ENCODE data around the gene ADARB1. TPM values are rescaled to one million over a fixed set of nuclear protein-coding genes. Genes with fewer than 3 reads are reported as not detected.

ADARB1 gene
- total and polyA plus RNA-seq, 2 of the 4 experiments (the other 2 are of a cell fraction): 39.8 to 47.3 TPM

DNA sequence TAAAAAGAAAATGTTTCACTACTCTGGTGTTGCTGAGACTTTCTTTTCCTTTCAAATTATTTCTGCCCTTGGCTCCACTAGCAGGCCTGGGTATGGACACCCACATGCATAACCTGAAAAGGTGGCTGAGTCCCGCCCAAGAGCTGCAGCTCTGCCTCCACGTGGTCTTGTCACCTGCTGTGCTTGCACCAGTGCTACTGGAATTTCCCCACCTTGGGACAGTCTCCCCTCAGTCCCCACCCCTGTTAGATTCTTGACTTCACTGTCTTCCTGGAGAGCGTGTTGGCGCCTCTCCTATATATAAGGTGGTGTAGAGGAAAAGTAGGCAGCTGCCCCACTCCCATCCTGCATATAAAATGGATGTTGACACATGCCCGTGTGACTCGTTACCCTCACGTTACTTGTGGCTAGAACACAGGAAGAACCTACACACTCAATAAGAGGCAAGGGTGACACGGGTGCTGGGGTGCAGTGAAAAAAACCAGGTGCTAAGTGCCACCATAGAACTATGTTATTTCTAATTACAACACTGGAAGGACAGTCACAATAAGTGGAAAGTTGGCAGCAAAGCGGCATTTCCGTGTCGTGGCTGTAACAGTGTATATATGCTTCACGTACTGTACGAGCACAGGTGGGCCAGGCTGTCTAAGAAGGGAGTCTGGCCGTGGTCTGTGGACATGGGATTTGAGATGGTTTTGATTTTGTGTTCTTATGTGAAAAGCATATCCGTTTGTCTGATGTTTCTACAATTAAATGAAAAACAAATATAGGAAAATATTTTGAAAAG, 152.4 kb downstream of the ADARB1 start:
- Histone ChIP-seq H3K4me2 (ENCODE audit: low read depth, low read length) (no peak overlapping the region), H2AFZ (replicated peaks; ENCODE audit: low read length, poor library complexity) (no peak overlapping the region), H3K27me3 (ENCODE audit: control insufficient read depth, insufficient read depth, low read length) (no peaks in the 10 kb centered on the region), H2BK20ac (ENCODE audit: low read depth, low read length) (no peak overlapping the region), H3K36me3 (ENCODE audit: control insufficient read depth, insufficient read depth, low read length) (peaks cover 28% of the 10 kb centered on the region), H3K9me1 (ENCODE audit: insufficient read depth, low read length) (peaks cover 23% of the 10 kb centered on the region), H3K4me1 (ENCODE audit: control insufficient read depth, insufficient read depth, low read length) (peaks cover 23% of the 10 kb centered on the region), H2AK5ac (ENCODE audit: low read depth, low read length) (peak overlapping the region; percentile 52), H4K20me1 (ENCODE audit: insufficient read depth, low read length) (peaks cover 41% of the 10 kb centered on the region), H4K8ac (ENCODE audit: low read depth in 2 of 2, low read length in 2 of 2) (0 out of 4 replicates have a peak overlapping the region, but pooled peaks of 1 of the 2 experiments have one; percentile 5), H3K27ac (ENCODE audit: insufficient read depth, low read length) (no peak overlapping the region), H4K91ac (ENCODE audit: insufficient read depth, low read depth, low read length) (no peak overlapping the region), H3K4me3 (ENCODE audit: insufficient read depth, low read depth, low read length) (no peak overlapping the region), H3K18ac (ENCODE audit: low read depth, low read length) (no peak overlapping the region), H3K56ac (ENCODE audit: extremely low read depth, insufficient read depth, low read length) (no peak overlapping the region), H4K5ac (ENCODE audit: low read depth, low read length) (no peak overlapping the region), H3K9me3 (ENCODE audit: control insufficient read depth, insufficient read depth, low read length) (no peaks in the 10 kb centered on the region), H2BK5ac (ENCODE audit: low read depth, low read length, poor library complexity, severe bottlenecking) (no peak overlapping the region), H3K14ac (replicated peaks; ENCODE audit: low read depth, low read length) (peak overlapping the region; percentile 11; the same call in 1 of the 2 replicates), H2BK120ac (ENCODE audit: low read depth, low read length) (no peak overlapping the region), H3K4ac (ENCODE audit: low read depth, low read length) (0 out of 2 replicates have a peak overlapping the region, but pooled peaks have one; percentile 8), H2AK9ac (replicated peaks; ENCODE audit: low read depth, low read length, poor library complexity) (no peak overlapping the region), H3K23ac (ENCODE audit: low read depth, low read length) (no peak overlapping the region), H2BK15ac (ENCODE audit: low read depth, low read length) (peak overlapping the region; percentile 45; the same call in 1 of the 3 replicates), H3K9ac (ENCODE audit: low read depth, low read length) (no peak overlapping the region), H3K79me1 (ENCODE audit: low read depth in 1 of 2, low read length in 2 of 2) (0 out of 4 replicates have a peak, but pooled peaks cover 0 to 8% of the 10 kb centered on the region in 2 experiments)
- ATAC-seq (ENCODE audit: low read depth) (no peak), DNase-seq (peak; percentile 44)
- ChIA-PET POLR2A (ENCODE audit: unreplicated experiment) (interaction anchor here (0.6 kb wide), 1 partner anchor 70 kb away, joined by 3 read pairs; no protein-coding TSS in a partner anchor), CTCF (interaction anchor here (1.3 kb wide), 1 partner anchor 86 kb away, joined by 3 read pairs; no protein-coding TSS in a partner anchor)
- dilution Hi-C loops (cut with HindIII; ENCODE audit: low sequenced_read_pairs, unreplicated experiment): no loop called here
- 93% methylated on average over 3 of the region's 15 CpGs; no CpG with 5 or more reads in 1 of the 2 experiments for WGBS, 2 experiments (ENCODE audit: extremely low coverage in 2 of 2, insufficient read length in 1 of 2)
- in situ Hi-C loops (cut with MboI; ENCODE audit: low sequenced_read_pairs): no loop called here
- TF ChIP-seq, protein P1, sequence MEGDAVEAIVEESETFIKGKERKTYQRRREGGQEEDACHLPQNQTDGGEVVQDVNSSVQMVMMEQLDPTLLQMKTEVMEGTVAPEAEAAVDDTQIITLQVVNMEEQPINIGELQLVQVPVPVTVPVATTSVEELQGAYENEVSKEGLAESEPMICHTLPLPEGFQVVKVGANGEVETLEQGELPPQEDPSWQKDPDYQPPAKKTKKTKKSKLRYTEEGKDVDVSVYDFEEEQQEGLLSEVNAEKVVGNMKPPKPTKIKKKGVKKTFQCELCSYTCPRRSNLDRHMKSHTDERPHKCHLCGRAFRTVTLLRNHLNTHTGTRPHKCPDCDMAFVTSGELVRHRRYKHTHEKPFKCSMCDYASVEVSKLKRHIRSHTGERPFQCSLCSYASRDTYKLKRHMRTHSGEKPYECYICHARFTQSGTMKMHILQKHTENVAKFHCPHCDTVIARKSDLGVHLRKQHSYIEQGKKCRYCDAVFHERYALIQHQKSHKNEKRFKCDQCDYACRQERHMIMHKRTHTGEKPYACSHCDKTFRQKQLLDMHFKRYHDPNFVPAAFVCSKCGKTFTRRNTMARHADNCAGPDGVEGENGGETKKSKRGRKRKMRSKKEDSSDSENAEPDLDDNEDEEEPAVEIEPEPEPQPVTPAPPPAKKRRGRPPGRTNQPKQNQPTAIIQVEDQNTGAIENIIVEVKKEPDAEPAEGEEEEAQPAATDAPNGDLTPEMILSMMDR (conservative IDR thresholded peaks at IDR 0.05; ENCODE audit: low read depth, low read length): no peak
- TF ChIP-seq RAD21 (IDR thresholded peaks at IDR 0.05; ENCODE audit: low read length) (no peak), RFX5 (IDR thresholded peaks at IDR 0.05; ENCODE audit: low read depth, low read length) (no peak), NFE2L2 (IDR thresholded peaks at IDR 0.05; ENCODE audit: low read depth, low read length) (no peak), FOS (IDR thresholded peaks at IDR 0.05; ENCODE audit: low read depth, low read length) (no peak), MAFK (IDR thresholded peaks at IDR 0.05; ENCODE audit: low read depth, low read length) (no peak), BHLHE40 (IDR thresholded peaks at IDR 0.05; ENCODE audit: low read depth, low read length) (peak; percentile 73)
- intact Hi-C loops (cut with micrococcal nuclease): loop anchor here (5.0 kb wide), 1 partner anchor 84 kb away; no protein-coding TSS in a partner anchor
- BruUV-seq (replicated peaks): no TSS peak

Measured in IMR-90 (cell line).